ENCODE data around the gene CD209. TPM values are rescaled to one million over a fixed set of nuclear protein-coding genes. Genes with fewer than 3 reads are reported as not detected.

The CD209 gene
- total RNA-seq, 1 donor from 2014 or later = 17.8 TPM

Other genes with a start within 250 kb of the CD209 start
- gene ZNF358, start 231.4 kb downstream of the CD209 start, total RNA-seq (ENCODE audit: insufficient read depth, low replicate concordance) = 29.9 TPM
- 5.8 TPM for gene MCOLN1, start 224.9 kb downstream of the CD209 start, total RNA-seq (ENCODE audit: insufficient read depth, low replicate concordance)
- gene PNPLA6, start 211.8 kb downstream of the CD209 start, total RNA-seq (ENCODE audit: insufficient read depth, low replicate concordance) = 35.6 TPM
- gene CAMSAP3, start 151.7 kb downstream of the CD209 start, total RNA-seq (ENCODE audit: insufficient read depth, low replicate concordance) = 1.2 TPM
- 18.3 TPM for gene XAB2, start 118.0 kb downstream of the CD209 start, total RNA-seq (ENCODE audit: insufficient read depth, low replicate concordance)
- gene PET100, start 117.7 kb downstream of the CD209 start, total RNA-seq (ENCODE audit: insufficient read depth, low replicate concordance) = 25.5 TPM
- not detected for gene PCP2, start 113.8 kb downstream of the CD209 start, total RNA-seq (ENCODE audit: insufficient read depth, low replicate concordance)
- gene STXBP2, start 110.4 kb downstream of the CD209 start, total RNA-seq (ENCODE audit: insufficient read depth, low replicate concordance) = 8.4 TPM
- gene RETN, start 78.5 kb downstream of the CD209 start, total RNA-seq (ENCODE audit: insufficient read depth, low replicate concordance) = not detected
- 0.96 TPM for gene MCEMP1, start 70.4 kb downstream of the CD209 start, total RNA-seq (ENCODE audit: insufficient read depth, low replicate concordance)
- gene TRAPPC5, start 66.7 kb downstream of the CD209 start, total RNA-seq (ENCODE audit: insufficient read depth, low replicate concordance) = 19.3 TPM
- gene FCER2, start 45.4 kb downstream of the CD209 start, total RNA-seq (ENCODE audit: insufficient read depth, low replicate concordance) = not detected
- gene CLEC4G, start 15.4 kb downstream of the CD209 start, total RNA-seq (ENCODE audit: insufficient read depth, low replicate concordance) = 1.2 TPM
- gene CLEC4M, start 15.7 kb upstream of the CD209 start, total RNA-seq (ENCODE audit: insufficient read depth, low replicate concordance) = 1.7 TPM
- gene EVI5L, start 82.7 kb upstream of the CD209 start, total RNA-seq (ENCODE audit: insufficient read depth, low replicate concordance) = 11.6 TPM
- 0.96 TPM for gene PRR36, start 126.9 kb upstream of the CD209 start, total RNA-seq (ENCODE audit: insufficient read depth, low replicate concordance)
- 0.48 TPM for gene LRRC8E, start 141.0 kb upstream of the CD209 start, total RNA-seq (ENCODE audit: insufficient read depth, low replicate concordance)
- 9.6 TPM for gene MAP2K7, start 156.3 kb upstream of the CD209 start, total RNA-seq (ENCODE audit: insufficient read depth, low replicate concordance)
- not detected for gene TGFBR3L, start 167.3 kb upstream of the CD209 start, total RNA-seq (ENCODE audit: insufficient read depth, low replicate concordance)
- 8.9 TPM for gene SNAPC2, start 172.8 kb upstream of the CD209 start, total RNA-seq (ENCODE audit: insufficient read depth, low replicate concordance)
- 6.0 TPM for gene CTXN1, start 178.6 kb upstream of the CD209 start, total RNA-seq (ENCODE audit: insufficient read depth, low replicate concordance)
- gene TIMM44, start 196.1 kb upstream of the CD209 start, total RNA-seq (ENCODE audit: insufficient read depth, low replicate concordance) = 58.0 TPM